ENCODE results near the gene PLAGL2.

PLAGL2 gene

DNA sequence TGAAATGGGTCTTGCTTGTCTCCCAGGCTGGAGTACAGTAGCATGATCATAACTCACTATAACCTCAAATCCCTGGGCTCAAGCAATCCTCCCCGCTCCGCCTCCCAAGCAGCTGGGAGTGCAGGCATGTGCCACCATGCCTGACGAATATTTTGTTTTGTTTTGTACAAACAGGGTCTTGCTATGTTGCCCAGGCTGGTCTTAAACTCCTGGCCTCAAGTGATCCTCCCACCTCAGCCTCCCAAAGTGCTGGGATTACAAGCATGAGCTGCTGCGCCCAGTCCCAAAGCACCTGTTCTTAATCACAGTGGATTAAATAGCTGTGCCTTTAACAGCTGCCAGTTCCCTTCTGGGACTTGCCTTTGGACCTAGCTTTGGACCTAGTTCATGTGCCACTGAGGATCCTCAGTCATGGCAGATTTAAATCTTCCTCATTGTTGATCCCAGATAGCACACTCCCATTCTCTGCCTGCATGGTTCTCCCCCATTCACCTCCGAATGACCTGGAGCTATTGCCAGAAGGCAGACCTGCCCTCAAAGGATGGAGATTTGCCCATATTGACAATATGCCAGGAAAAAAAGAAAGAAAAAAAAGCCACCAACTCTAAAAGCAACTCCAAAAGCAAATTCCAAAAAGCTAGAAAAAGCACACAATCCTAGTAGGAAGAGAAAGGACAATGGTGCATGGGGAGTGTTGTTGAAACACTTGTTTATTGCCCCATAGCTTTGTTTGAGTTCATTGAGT lies 10.8 kb upstream of the PLAGL2 start:
- no peak for TF ChIP-seq ZNF274 (IDR thresholded peaks at IDR 0.05; ENCODE audit: low read depth, low read length)
- H3K4me3 ChIP-seq (ENCODE audit: low read length): no peak overlapping the region

DNA sequence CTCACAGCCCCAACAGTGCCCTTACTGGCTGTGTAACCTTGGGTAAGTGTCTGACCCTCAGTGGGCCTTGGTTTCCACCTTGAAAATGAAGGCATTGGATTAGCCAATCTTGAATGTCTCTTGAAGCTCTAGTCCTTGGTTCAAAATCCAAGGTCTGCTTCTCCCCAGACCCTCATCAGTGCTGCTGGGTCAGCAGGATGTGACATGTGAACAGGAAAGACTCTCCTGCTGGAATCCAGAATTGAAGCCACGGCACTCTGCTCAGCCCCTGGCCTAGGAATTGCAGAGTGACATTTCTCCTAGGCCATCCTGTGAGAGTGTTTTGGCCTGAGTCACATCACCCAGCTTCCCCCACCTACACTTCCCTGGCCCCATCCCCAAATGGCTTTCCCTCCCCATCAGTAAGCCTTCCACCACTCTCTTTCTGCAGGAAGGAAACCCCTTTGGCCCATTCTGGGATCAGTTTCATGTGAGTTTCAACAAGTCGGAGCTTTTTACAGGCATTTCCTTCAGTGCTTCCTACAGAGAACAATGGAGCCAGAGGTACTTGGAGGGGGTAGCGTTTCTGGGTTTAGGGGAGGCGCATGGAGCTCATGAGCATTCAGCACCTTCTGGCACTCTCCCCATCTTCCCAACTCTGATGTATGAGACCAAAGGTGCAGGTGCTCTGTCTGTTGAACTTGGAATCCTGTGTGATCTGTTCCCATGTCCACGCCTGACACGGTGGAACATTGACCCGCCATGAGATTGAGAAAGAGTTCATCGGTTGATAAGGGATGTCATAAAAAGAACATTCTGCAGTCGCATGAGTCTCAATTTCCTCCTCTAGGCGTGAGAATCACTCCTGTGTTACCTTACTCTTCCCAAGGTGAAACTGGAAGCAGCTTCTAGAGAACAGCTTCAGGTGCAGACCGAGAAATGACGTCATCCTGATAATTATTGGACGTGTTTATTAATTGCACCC lies 8.9 kb upstream of the PLAGL2 start:
- no peak overlapping the region for H3K4me3 ChIP-seq (ENCODE audit: low read length)
- no peak for TF ChIP-seq ZNF274 (IDR thresholded peaks at IDR 0.05; ENCODE audit: low read depth, low read length)

DNA sequence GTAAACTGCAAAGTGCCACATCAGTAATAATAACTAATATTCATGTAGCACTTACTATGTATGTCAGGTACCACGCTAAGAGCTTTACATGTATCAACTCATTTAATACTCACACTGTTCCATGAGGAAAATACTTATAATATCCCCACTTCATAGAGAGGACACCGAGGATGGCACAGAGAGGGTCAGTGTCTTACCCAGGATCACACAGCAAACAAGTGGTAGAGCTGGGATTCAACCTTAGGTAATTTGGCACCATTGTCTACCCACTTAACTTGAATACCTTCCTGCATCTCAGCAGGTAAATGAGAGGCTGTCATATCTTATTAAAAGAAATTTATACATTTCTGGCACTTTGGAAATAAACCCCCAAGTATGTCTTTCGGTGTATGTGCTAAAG lies 8.2 kb upstream of the PLAGL2 start:
- no peak for TF ChIP-seq ZNF274 (IDR thresholded peaks at IDR 0.05; ENCODE audit: low read depth, low read length)
- H3K4me3 ChIP-seq (ENCODE audit: low read length): no peak overlapping the region

DNA sequence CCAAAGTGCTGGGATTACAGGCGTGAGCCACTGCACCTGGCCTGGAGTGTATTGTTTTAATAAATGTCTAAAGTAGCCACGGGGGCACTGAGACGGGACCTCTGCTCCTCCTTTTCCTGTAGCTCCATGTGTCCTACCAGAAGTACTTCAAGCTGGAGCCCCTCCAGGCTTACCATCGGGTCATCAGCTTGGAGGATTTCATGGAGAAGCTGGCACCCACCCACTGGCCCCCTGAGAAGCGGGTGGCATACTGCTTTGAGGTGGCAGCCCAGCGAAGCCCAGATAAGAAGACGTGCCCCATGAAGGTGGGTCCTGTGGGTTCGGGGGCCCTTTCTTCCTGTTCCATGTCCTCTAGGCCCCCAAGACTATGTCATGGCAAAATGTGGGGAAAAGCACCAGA lies 7.6 kb upstream of the PLAGL2 start:
- no peak overlapping the region for H3K4me3 ChIP-seq (ENCODE audit: low read length)
- TF ChIP-seq ZNF274 (IDR thresholded peaks at IDR 0.05; ENCODE audit: low read depth, low read length): no peak

DNA sequence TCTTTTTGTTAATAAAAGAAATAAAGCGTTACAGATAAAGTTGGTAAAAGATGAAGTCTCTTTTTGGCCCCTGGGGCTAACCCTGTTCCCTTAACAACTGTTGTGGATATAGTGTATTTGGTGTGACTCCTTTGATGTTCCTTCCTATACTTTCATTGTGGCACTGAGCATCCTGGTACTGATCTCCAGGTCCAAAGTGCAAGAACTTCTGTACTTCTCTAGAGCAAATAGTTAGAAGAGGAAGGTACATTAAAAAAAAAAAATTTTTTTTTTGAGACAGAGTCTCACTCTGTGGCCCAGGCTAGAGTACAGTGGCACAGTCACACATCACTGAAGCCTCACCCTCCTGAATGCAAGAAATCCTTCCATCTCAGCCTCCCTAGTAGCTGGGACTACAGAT lies 6.3 kb upstream of the PLAGL2 start:
- no peak for TF ChIP-seq ZNF274 (IDR thresholded peaks at IDR 0.05; ENCODE audit: low read depth, low read length)

DNA sequence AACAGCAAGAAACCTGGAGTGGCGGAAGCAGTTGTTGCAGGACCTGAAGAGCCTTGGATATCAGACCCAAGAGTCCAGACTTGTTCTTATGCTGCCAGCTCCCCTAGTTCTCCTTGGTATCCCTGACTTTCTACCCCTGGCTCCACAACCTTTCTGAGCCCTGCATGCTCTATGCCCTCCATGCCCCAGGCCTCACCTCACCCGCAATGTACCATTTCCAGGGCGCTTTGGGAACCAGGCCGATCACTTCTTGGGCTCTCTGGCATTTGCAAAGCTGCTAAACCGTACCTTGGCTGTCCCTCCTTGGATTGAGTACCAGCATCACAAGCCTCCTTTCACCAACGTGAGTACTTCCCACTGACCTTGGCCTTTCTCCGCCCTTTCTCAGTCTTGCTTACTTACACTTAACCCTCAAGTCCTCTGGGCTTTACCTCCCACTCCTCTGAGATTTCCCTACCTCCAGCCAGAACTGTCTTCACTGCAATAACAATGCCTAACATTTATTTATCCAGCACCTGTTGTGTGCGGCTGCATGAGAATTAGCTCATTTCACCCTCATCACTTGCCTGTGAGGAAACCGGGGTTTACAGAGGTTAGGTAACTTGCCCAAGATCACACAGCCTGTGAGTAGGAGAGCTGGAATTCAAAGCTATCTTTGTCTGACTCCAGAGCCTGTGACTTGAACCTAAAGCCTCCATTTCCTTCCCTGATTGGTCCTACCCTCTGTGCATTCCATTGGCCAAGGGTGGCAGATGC lies 2.5 kb upstream of the PLAGL2 start:
- no peak for TF ChIP-seq ZNF274 (IDR thresholded peaks at IDR 0.05; ENCODE audit: low read depth, low read length)
- H3K4me3 ChIP-seq (ENCODE audit: low read length): no peak overlapping the region

More for the DNA sequence above, 6.3 kb upstream of the PLAGL2 start:
- no peak overlapping the region for H3K4me3 ChIP-seq (ENCODE audit: low read length)

DNA sequence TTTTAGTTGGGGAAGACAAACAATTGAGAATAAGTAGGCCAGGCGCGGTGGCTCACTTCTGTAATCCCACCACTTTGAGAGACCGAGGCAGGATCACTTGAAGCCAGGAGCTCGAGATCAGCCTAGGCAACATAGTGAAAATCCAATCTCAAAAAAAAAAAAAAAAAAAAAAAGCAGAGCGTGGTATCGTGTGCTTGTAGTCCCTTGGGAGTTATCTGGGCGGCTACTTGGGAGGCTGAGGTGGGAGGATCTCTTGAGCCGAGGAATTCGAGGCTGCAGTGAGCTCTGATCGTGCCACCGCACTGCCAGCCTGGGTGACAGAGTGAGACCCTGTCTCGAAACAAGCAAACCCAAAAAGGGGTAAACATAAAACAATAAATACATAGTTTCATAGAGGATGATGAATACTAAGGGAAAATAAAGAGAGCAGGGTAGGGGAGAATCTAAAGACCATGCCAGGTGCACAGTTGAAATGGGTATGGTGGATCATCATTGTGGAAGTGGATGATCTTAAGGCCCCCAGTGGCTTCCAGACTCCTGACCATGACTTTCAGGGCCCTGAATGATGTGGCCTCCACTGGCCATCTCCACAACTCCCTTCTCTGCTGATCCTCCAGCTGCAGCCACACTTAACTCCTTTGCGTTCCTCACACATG lies 1.1 kb upstream of the PLAGL2 start:
- no peak for TF ChIP-seq ZNF274 (IDR thresholded peaks at IDR 0.05; ENCODE audit: low read depth, low read length)
- H3K4me3 ChIP-seq (ENCODE audit: low read length): peak overlapping the region; percentile 97

DNA sequence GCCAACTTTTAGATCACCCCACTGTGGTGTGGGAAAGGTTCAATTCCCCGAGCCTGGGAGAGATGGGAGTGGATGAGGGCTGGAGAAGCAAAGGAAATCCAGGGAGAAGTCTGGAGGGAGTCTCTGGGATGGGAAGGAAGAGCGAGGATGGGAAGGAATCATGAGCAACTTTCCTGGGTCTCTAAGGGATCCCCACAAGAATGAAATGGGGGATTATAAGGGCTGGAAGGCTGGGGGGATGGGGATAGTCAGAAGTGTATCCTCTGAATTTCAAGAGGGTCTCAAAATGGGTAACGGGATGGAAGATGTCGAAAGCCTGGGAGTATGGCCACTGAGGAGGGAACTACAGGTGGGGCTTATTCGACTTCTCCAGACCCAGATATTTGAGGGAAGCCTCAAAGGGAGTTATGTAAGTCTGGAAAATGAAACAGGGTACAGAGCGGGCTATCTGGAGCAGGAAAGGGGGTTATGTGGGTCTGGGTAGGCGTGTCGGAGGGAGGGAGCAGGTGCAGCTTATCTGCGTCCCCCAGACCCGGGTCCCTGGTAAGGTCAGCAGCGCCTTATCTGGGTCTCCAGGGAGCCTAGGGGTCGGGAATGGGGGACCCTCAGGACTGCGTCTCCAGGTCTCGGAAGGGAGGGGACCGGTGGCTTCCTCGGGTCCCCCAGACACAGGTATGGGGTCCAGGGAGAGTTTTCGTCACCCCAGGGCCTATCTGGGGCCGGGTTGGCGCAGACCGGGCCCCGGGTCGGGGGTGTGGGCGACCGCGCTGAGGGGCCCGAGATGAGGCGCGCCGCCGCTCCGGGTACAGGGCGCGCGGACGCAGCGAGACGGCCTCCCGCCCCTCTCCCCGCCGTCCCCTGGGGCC lies 550 bp downstream of the PLAGL2 start:
- peak overlapping the region; percentile 97 for H3K4me3 ChIP-seq (ENCODE audit: low read length)
- no peak for TF ChIP-seq ZNF274 (IDR thresholded peaks at IDR 0.05; ENCODE audit: low read depth, low read length)

DNA sequence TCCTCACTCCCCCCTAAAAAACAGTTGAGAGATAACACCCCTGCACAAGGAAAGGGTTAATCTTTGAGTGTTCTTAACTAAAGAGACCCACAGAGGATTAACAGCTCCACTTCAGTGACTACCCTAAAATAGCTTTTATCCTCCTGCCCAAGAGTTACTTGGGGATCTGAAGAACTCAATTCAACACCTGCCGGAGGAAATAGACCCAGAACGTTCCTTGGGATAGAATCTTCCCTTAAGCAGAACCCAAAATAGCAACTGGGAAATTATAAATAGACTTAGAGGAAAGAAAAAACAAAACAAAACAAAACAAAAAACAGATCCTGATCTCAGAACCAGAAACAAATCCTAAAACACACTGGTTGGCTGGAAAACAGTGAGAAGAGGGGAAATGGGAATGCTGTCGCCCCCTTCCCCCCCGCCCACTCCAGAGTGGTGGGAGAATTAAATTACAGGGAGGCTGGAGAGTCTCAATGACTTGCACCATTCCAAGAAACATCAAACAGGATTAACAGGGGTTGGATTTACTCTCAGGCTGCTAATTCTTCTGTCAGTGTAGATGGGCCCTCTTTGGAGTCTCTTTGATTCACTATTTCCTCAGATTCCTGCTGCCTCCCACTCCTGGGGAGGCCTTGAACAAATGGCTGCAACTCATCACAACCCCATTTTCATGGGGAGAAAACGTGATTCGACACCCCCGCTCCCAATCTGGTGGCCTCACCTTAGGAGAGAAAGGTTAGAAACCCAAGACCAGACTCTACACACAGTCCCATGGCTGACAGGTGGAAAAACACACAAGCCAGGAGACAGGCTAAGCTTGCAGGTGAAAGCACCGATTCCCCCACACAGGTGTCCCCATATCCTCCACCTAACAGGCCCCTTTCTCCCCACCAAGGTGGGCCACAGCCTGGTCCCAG lies 1.4 kb downstream of the PLAGL2 start:
- TF ChIP-seq ZNF274 (IDR thresholded peaks at IDR 0.05; ENCODE audit: low read depth, low read length): no peak
- H3K4me3 ChIP-seq (ENCODE audit: low read length): peak overlapping the region; percentile 97

DNA sequence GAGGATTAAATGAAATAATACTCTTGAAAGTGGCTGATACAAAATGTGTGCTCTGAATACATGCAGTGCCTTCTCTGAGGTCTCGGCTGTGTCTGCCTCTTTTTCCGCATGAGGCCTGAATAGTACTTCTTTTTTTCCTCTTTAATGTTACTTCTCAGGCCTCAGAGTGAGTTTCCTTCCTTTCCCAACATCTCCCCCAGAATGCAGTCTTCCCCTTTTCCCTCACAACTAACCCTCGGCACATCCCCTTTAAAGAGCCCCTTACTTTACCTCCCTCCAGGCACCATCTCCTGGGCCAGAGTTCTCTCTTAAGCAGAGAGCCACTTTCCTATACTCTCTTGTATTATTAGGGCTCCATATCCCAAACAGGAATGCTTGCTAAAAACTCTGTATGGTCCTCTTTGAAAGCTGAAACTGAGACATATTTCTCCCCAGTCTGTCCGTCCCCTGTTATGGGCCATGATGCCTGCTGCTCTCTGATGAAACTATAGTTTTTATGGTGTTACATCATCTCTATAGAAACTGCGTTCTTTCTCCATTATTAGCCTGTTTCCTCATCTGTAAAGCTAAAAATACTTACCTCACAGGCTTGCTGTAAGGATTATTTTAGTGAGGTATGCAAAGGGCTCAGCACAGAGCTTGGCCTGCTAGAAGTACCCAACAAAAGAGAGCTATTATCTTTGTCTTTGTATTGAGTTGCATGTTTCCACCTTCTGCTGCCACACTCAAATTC lies 2.3 kb downstream of the PLAGL2 start:
- TF ChIP-seq ZNF274 (IDR thresholded peaks at IDR 0.05; ENCODE audit: low read depth, low read length): no peak
- peak overlapping the region; percentile 97 for H3K4me3 ChIP-seq (ENCODE audit: low read length)

Data from GM08714 (cell line).